ENCODE measurements around the gene PRR11. TPM values are rescaled to one million over a fixed set of nuclear protein-coding genes. Genes with fewer than 3 reads are reported as not detected.
A peak's percentile ranks its signal among the peaks of the same experiment; 100 is the strongest.

PRR11 gene
- polyA plus RNA-seq, 4 donors: 0.67 to 15.2 (median 6.3) TPM

DNA sequence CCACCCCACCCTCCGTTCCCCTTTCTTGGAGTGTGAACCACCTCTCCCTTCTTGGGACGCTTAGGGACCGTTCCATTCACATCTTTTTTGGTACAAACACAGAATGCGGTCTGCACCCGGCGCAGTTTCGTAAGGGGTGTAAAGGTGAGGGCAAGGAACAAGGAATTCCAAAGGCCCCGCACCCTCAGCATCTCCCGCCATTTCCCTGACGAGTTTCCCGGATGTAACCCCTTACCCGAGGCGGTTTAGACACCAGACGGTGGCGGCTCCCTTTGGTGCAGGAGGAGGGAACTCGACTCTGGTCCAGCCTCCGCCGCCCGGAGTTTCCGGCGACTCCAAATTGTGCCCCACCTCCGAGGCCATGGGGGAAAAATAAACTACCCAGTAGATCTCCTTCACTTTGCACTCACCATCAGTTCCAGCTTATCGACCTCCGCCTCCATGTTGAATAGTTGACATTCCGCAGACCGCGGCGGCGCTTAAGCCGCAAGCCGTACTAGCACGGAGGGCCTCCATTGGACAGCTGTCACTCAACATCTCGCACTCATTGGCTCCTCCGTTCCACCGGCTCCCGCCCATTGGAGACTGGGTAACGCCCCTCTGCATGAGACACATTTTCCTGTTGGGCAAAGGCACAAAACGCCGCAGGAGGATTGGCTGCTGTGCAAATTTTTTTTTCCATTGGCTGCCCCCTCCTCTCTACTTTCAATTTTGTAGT, 666 bp upstream of the PRR11 start, which contains the start of gene SKA2:
TSS of gene SKA2 (minus strand) at position 466 of the 718 bp plus-strand sequence. CDS start at position 443, 23 bp downstream.
- Histone ChIP-seq H3K4me1 (ENCODE audit: control insufficient read depth in 3 of 3, insufficient read depth in 2 of 3, low read depth in 1 of 3, low read length in 2 of 3) (no peaks in the 10 kb centered on the region), H3K4me3 (ENCODE audit: low read depth in 1 of 3, low read length in 3 of 3) (peak within 1 kb of the TSS; percentile 54 to 93 (median 84)), H3K27ac (ENCODE audit: low read depth in 1 of 3, low read length in 2 of 3) (peak within 1 kb of the TSS; percentile 47 to 90 (median 86)), H3K27me3 (ENCODE audit: control insufficient read depth in 3 of 3, insufficient read depth in 3 of 3, low read length in 3 of 3) (no peaks in the 10 kb centered on the region), H3K36me3 (ENCODE audit: control insufficient read depth in 3 of 3, insufficient read depth in 2 of 3, low read depth in 1 of 3, low read length in 3 of 3) (no peaks in the 10 kb centered on the region), H3K9me3 (ENCODE audit: control insufficient read depth in 2 of 2, insufficient read depth in 1 of 2, low read depth in 1 of 2, low read length in 1 of 2) (no peaks in the 10 kb centered on the region)
- WGBS, 3 donors: 0% methylated on average over 35 to 39 of the region's 39 CpGs
- FAIRE-seq (no peak), DNase-seq (no peak)

DNA sequence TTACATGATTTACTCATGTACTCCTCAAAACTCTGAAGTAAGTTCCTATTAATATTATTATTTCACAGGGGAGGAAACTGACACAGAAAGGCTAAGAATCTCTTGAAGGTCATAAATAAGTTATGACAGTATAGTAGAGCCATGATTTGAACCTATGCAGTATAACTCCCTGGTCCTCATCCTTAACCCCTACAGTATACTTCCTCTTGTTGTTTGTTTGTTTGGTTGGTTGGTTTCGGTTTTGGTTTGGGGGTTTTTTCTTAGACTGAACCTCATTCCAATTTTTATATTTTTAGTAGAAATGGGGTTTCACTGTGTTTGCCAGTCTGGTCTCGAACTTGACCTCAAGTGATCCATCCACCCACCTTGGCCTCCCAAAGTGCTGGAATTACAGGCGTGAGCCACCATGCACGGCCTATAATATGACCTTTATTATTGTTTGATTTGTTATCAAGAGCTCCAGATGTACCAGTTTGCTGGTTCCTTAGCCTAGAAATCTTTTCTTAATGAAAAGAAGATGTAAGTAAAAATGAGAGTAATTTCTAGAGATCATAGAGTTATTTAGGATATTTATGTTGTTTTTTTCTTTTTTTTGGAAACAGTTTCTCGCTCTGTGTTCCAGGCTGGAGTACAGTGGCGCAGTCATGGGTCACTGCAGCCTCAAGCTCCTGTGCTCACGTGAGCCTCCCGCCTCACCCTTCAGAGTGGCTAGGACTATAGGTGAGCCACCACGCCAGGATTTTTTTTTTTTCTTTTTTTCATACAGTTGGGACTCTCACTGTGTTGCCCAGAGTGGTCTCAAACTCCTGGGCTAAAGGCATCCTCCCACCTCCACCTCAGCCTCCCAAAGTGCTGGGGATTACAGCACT, 4.8 kb downstream of the PRR11 start:
- Histone ChIP-seq H3K27ac (ENCODE audit: low read depth in 1 of 3, low read length in 2 of 3) (peak overlapping the region in 1 of 3 donors; percentile 65), H3K4me3 (ENCODE audit: low read depth in 1 of 3, low read length in 3 of 3) (no peak overlapping the region), H3K9me3 (ENCODE audit: control insufficient read depth in 2 of 2, insufficient read depth in 1 of 2, low read depth in 1 of 2, low read length in 1 of 2) (no peaks in the 10 kb centered on the region), H3K36me3 (ENCODE audit: control insufficient read depth in 3 of 3, insufficient read depth in 2 of 3, low read depth in 1 of 3, low read length in 3 of 3) (no peaks in the 10 kb centered on the region), H3K4me1 (ENCODE audit: control insufficient read depth in 3 of 3, insufficient read depth in 2 of 3, low read depth in 1 of 3, low read length in 2 of 3) (no peaks in the 10 kb centered on the region), H3K27me3 (ENCODE audit: control insufficient read depth in 3 of 3, insufficient read depth in 3 of 3, low read length in 3 of 3) (no peaks in the 10 kb centered on the region)
- DNase-seq: peak in 1 of 2 donors; percentile 32
- FAIRE-seq: no peak
- WGBS, 3 donors: 78 to 85% (median 79%) methylated on average over 9 of the region's 9 CpGs

DNA sequence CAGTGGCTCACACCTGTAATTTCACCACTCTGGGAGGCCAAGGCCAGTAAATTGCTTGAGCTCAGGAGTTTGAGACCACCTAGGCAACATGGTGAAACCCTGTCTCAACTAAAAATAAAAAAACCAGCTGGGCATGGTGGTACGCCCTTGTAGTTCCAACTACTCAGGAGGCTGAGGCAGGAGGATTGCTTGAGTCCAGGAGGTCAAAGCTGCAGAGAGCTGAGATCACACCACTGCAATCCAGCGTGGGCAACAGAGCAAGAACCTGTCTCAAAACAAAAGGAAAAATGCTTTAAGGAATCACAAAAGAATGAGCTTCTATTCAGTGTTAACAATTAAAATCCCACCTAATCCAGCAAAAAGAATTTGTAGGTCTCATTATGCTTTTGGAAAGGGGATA, 5.9 kb downstream of the PRR11 start:
- Histone ChIP-seq H3K27me3 (ENCODE audit: control insufficient read depth in 3 of 3, insufficient read depth in 3 of 3, low read length in 3 of 3) (no peaks in the 10 kb centered on the region), H3K9me3 (ENCODE audit: control insufficient read depth in 2 of 2, insufficient read depth in 1 of 2, low read depth in 1 of 2, low read length in 1 of 2) (no peaks in the 10 kb centered on the region), H3K4me3 (ENCODE audit: low read depth in 1 of 3, low read length in 3 of 3) (no peak overlapping the region), H3K27ac (ENCODE audit: low read depth in 1 of 3, low read length in 2 of 3) (no peak overlapping the region), H3K4me1 (ENCODE audit: control insufficient read depth in 3 of 3, insufficient read depth in 2 of 3, low read depth in 1 of 3, low read length in 2 of 3) (no peaks in the 10 kb centered on the region), H3K36me3 (ENCODE audit: control insufficient read depth in 3 of 3, insufficient read depth in 2 of 3, low read depth in 1 of 3, low read length in 3 of 3) (no peaks in the 10 kb centered on the region)
- 97 to 98% (median 98%) methylated on average over 2 of the region's 2 CpGs for WGBS, 3 donors
- DNase-seq (no peak), FAIRE-seq (no peak)

DNA sequence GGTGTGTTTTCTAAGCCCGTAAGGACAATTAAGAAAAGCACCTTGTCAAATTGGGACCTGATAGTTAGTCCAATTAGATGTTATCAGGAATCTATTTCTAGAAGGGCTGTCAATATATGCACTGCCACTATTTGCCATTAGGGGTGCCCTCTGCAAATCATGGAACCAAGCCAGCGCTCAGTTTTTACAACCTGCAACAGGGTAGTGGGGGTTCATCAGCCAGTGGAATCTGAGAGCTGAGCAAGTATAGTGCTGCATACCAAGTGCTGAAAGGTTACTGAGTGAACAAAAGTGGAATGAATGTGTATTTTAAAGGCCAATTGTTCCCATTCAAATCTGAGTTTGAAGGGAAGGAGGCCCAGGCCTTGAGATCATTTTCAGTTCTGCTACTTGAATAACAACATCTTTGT, 10.4 kb downstream of the PRR11 start:
- FAIRE-seq (no peak), DNase-seq (peak; percentile 69 to 79)
- Histone ChIP-seq H3K4me3 (ENCODE audit: low read depth in 1 of 3, low read length in 3 of 3) (no peak overlapping the region), H3K9me3 (ENCODE audit: control insufficient read depth in 2 of 2, insufficient read depth in 1 of 2, low read depth in 1 of 2, low read length in 1 of 2) (no peaks in the 10 kb centered on the region), H3K27ac (ENCODE audit: low read depth in 1 of 3, low read length in 2 of 3) (peak overlapping the region in 2 of 3 donors; percentile 24 to 32), H3K4me1 (ENCODE audit: control insufficient read depth in 3 of 3, insufficient read depth in 2 of 3, low read depth in 1 of 3, low read length in 2 of 3) (no peaks in the 10 kb centered on the region), H3K36me3 (ENCODE audit: control insufficient read depth in 3 of 3, insufficient read depth in 2 of 3, low read depth in 1 of 3, low read length in 3 of 3) (peaks cover 0 to 2% (median 0%) of the 10 kb centered on the region in 3 donors), H3K27me3 (ENCODE audit: control insufficient read depth in 3 of 3, insufficient read depth in 3 of 3, low read length in 3 of 3) (no peaks in the 10 kb centered on the region)
- 9 to 46% (median 42%) methylated on average over 2 of the region's 2 CpGs for WGBS, 3 donors

DNA sequence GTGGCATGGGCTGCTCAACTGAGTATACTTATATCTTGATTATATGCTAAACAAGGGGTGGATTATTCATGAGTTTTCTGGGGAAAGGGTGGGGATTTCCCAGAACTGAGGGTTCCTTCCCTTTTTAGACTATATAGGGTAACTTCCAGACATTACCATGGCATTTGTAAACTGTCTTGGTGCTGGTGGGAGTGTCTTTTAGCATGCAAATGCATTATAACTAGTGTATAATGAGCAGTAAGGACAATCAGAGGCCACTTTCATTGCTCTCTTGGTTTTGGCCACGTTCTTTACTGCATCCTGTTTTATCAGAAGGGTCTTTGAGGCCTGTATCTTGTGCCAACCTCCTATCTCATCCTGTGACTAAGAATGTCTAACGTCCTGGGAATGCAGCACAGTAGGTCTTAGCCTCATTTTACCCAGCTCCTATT, 12.0 kb downstream of the PRR11 start:
- Histone ChIP-seq H3K27ac (ENCODE audit: low read depth in 1 of 3, low read length in 2 of 3) (no peak overlapping the region), H3K4me1 (ENCODE audit: control insufficient read depth in 3 of 3, insufficient read depth in 2 of 3, low read depth in 1 of 3, low read length in 2 of 3) (no peaks in the 10 kb centered on the region), H3K9me3 (ENCODE audit: control insufficient read depth in 2 of 2, insufficient read depth in 1 of 2, low read depth in 1 of 2, low read length in 1 of 2) (no peaks in the 10 kb centered on the region), H3K4me3 (ENCODE audit: low read depth in 1 of 3, low read length in 3 of 3) (no peak overlapping the region), H3K36me3 (ENCODE audit: control insufficient read depth in 3 of 3, insufficient read depth in 2 of 3, low read depth in 1 of 3, low read length in 3 of 3) (peaks cover 0 to 3% (median 0%) of the 10 kb centered on the region in 3 donors), H3K27me3 (ENCODE audit: control insufficient read depth in 3 of 3, insufficient read depth in 3 of 3, low read length in 3 of 3) (no peaks in the 10 kb centered on the region)
- FAIRE-seq (no peak), DNase-seq (no peak)
- WGBS, 3 donors: 65 to 78% (median 74%) methylated on average over 2 of the region's 2 CpGs

DNA sequence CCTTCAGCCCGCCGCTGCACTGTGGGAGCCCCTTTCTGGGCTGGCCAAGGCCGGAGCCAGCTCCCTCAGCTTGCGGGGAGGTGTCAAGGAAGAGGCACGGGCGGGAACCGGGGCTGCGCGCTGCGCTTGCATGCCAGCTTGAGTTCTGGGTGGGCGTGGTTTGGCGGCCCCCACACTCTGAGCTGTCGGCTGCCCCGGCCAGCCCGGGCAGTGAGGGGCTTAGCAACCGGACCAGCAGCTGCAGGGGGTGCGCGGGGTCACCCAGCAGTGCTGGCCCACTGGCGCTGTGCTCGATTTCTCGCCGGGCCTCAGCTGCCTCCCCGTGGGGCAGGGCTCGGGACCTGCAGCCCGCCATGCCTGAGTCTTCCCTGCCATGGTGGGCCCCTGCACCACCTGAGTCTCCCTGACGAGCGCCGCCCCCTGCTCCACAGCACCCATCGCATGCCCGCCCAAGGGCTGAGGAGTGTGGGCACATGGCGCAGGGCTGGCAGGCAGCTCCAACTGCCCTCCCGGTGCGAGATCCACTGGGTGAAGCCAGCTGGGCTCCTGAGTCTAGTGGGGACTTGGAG, 17.0 kb downstream of the PRR11 start:
- no peak for FAIRE-seq
- 96 to 99% (median 98%) methylated on average over 29 to 33 of the region's 33 CpGs for WGBS, 3 donors

DNA sequence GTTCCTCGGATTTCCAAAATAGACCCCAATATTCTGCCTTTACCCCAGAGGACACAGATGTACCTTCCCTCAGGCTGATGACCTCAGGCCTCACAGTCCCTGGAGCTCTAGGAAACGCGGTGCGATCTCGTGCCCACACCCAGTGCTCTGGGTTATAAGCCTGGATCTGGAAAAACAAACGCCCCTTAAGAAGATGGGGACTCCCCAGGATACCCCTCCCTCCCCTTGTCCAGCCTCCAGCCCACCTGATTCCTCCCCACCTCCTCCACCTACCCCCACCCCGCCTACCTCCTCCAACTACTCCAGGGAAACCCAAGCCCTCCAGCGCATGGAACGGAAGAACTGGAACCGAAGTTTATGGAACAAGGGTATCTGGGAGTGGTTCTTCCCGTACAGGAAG, 19.1 kb downstream of the PRR11 start:
- WGBS, 3 donors: 97 to 99% (median 98%) methylated on average over 11 of the region's 11 CpGs
- no peaks in the 10 kb centered on the region for H3K27me3 ChIP-seq (ENCODE audit: control insufficient read depth in 3 of 3, insufficient read depth in 3 of 3, low read length in 3 of 3)
- H3K4me3 ChIP-seq (ENCODE audit: low read depth in 1 of 3, low read length in 3 of 3): no peak overlapping the region
- no peak overlapping the region for H3K27ac ChIP-seq (ENCODE audit: low read depth in 1 of 3, low read length in 2 of 3)
- H3K36me3 ChIP-seq (ENCODE audit: control insufficient read depth in 3 of 3, insufficient read depth in 2 of 3, low read depth in 1 of 3, low read length in 3 of 3): peaks cover 0 to 26% (median 0%) of the 10 kb centered on the region in 3 donors
- no peaks in the 10 kb centered on the region for H3K4me1 ChIP-seq (ENCODE audit: control insufficient read depth in 3 of 3, insufficient read depth in 2 of 3, low read depth in 1 of 3, low read length in 2 of 3)
- FAIRE-seq (no peak), DNase-seq (no peak)
- no peaks in the 10 kb centered on the region for H3K9me3 ChIP-seq (ENCODE audit: control insufficient read depth in 2 of 2, insufficient read depth in 1 of 2, low read depth in 1 of 2, low read length in 1 of 2)

More for the DNA sequence above, 17.0 kb downstream of the PRR11 start:
- DNase-seq: no peak
- H3K4me1 ChIP-seq (ENCODE audit: control insufficient read depth in 3 of 3, insufficient read depth in 2 of 3, low read depth in 1 of 3, low read length in 2 of 3): no peaks in the 10 kb centered on the region
- peaks cover 0 to 23% (median 0%) of the 10 kb centered on the region in 3 donors for H3K36me3 ChIP-seq (ENCODE audit: control insufficient read depth in 3 of 3, insufficient read depth in 2 of 3, low read depth in 1 of 3, low read length in 3 of 3)
- no peak overlapping the region for H3K27ac ChIP-seq (ENCODE audit: low read depth in 1 of 3, low read length in 2 of 3)
- no peak overlapping the region for H3K4me3 ChIP-seq (ENCODE audit: low read depth in 1 of 3, low read length in 3 of 3)
- H3K9me3 ChIP-seq (ENCODE audit: control insufficient read depth in 2 of 2, insufficient read depth in 1 of 2, low read depth in 1 of 2, low read length in 1 of 2): no peaks in the 10 kb centered on the region
- H3K27me3 ChIP-seq (ENCODE audit: control insufficient read depth in 3 of 3, insufficient read depth in 3 of 3, low read length in 3 of 3): no peaks in the 10 kb centered on the region

DNA sequence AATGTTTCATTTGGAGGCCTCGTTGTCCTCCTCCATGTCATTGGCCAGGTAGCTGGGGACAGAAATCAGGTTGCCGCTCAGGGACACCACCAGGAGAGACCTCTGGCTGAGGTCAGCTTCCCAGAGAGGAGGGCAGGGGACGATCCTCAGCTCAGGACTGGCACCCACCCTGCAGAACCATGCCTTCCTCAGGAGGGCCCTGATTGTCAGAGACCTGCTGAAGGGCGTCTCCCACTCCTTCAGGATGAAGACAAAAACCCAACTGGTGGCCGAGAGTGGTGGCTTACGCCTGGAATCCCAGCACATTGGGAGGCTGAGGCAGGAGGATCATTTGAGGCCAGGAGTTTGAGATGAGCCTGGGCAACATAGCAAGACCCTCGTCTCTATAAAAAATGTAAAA, 19.5 kb downstream of the PRR11 start:
- Histone ChIP-seq H3K9me3 (ENCODE audit: control insufficient read depth in 2 of 2, insufficient read depth in 1 of 2, low read depth in 1 of 2, low read length in 1 of 2) (no peaks in the 10 kb centered on the region), H3K36me3 (ENCODE audit: control insufficient read depth in 3 of 3, insufficient read depth in 2 of 3, low read depth in 1 of 3, low read length in 3 of 3) (peaks cover 0 to 26% (median 0%) of the 10 kb centered on the region in 3 donors), H3K4me1 (ENCODE audit: control insufficient read depth in 3 of 3, insufficient read depth in 2 of 3, low read depth in 1 of 3, low read length in 2 of 3) (no peaks in the 10 kb centered on the region), H3K4me3 (ENCODE audit: low read depth in 1 of 3, low read length in 3 of 3) (no peak overlapping the region), H3K27me3 (ENCODE audit: control insufficient read depth in 3 of 3, insufficient read depth in 3 of 3, low read length in 3 of 3) (no peaks in the 10 kb centered on the region), H3K27ac (ENCODE audit: low read depth in 1 of 3, low read length in 2 of 3) (no peak overlapping the region)
- no peak for DNase-seq
- FAIRE-seq: no peak
- 93 to 95% (median 95%) methylated on average over 7 of the region's 7 CpGs for WGBS, 3 donors

Data from small intestine (tissue), 7 donors.